KOPT-K1 (cell line): ENCODE data around the gene TOMM6.

Experiments used
- H3K27ac ChIP-seq: fragments of 200-600 bp; sonication (generic); 2 replicates; pipeline ENCODE4 v1.5.1; 2016; ENCODE audit warnings: antibody characterized with exemption, mild to moderate bottlenecking, low read depth, low read length; ENCODE audit not compliant: poor library complexity, severe bottlenecking
- H3K36me3 ChIP-seq: fragments of 200-600 bp; sonication (generic); 2 replicates; pipeline ENCODE4 v1.5.1; 2017; ENCODE audit warnings: antibody characterized with exemption, mild to moderate bottlenecking, low read length, moderate library complexity; ENCODE audit not compliant: insufficient read depth
- H3K9me3 ChIP-seq: fragments of 200-600 bp; sonication (generic); 2 replicates; pipeline ENCODE4 v1.5.1; 2017; ENCODE audit warnings: antibody characterized with exemption, low read length, mild to moderate bottlenecking; ENCODE audit not compliant: insufficient read depth, poor library complexity, severe bottlenecking

The TOMM6 gene

GRCh38 chr6:41821266-41821665 lies 33.8 kb downstream of the TOMM6 start:
- no peak overlapping the region for H3K27ac ChIP-seq
- no peaks in the 10 kb centered on the region for H3K9me3 ChIP-seq
- peaks cover 18% of the 10 kb centered on the region; the same call in 1 of the 2 replicates for H3K36me3 ChIP-seq

- Histone ChIP-seq H3K27ac (no peak overlapping the region), H3K9me3 (no peaks in the 10 kb centered on the region), H3K36me3 (peaks cover 18% of the 10 kb centered on the region; the same call in 1 of the 2 replicates)
These were observed 34.5 kb downstream of the TOMM6 start for GRCh38 chr6:41822021-41822420.

DNA sequence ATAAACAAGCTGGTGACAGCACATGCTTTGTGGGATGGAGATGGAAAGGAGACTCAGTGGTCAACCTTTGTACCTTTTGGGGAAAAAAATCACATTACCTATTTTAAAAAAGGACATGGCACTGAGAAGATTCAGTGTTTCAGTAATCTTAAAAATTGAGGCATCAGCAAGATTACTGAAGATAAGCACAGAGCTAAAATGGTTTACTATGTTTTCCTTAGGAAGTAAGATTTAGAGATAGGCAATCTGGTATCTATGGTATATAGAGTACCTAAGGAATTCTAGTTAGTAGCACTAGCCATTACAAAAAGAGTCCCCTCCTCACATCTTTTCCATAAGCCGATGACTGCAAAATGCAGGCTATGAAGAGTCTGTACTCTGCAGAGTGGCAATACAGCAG lies 35.7 kb downstream of the TOMM6 start:
- H3K36me3 ChIP-seq = peaks cover 18% of the 10 kb centered on the region; the same call in 1 of the 2 replicates
- no peaks in the 10 kb centered on the region for H3K9me3 ChIP-seq
- no peak overlapping the region for H3K27ac ChIP-seq

DNA sequence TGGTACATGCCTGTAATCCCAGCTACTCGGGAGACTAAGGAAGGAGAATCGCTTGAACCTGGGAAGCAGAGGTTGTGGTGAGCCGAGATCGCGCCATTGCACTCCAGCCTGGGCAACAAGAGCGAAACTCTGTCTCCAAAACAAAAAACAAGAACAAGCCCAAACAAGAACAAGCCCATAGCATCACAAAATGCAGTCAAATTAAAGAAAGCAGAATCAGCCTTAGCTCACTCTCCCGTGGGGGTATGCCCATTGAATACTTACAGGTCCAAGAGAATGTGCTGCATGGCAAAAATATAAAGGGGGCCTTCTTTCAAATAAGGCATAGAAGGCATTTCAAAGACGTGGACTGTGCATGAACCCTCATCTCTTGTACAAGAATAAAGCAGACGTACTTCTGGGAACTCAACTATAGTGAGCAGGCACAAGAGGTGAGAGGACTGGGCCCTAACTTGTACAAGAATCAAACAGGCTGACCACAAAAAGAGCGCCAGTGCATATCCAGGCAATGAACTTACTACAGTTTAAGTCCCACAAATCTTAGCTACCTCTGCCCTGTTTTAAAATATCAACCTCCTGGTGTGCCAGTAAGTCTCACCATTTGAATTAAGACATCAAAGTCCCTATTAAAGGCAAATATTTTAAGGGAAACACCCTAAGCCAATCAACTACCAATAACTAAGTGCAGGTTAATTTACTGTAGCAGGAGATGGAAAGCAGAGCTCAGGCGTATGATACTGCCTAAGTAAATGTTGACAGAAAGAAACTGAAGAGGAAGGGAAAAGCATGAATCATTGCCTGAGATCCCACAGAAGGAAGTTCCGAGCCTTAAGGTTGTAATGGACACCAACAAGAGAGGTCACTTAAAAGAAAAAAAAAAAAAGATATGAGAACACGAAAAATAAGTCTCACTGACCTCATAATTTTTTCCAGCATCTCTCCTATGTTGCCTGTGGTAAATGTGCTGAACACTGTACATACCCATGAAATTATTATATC lies 37.4 kb downstream of the TOMM6 start:
- Histone ChIP-seq H3K36me3 (peaks cover 22% of the 10 kb centered on the region), H3K9me3 (no peaks in the 10 kb centered on the region), H3K27ac (no peak overlapping the region)

DNA sequence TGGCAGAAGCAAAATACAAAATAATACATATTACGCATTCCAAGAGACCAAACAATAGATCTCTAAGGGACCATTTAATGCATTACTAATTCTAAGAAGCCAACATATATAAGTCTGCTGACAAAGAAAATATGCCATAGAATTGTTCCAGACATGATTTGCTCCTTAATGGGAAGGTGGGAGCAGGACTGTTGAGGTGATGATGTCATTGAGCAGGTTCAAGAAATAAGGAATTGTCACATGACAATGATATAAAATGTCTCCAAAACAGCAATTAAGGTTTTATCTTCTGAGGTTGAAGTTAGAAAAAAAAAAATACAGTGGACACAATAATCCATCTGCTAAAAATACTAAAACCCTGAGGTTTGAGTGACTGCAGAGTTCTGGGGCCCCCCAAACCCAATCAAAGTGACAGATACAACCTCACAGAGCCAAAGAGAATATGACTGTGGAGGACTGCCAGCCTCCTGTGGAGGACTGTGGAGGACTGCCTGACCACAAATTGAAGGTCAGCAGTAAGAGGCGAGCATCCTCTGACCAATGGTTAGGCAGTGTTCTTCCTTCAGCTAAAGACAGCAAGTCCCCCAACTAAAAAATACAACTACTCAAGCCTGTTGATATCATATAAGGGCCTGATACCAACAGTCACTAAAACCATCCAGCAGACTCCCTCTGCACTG lies 39.0 kb downstream of the TOMM6 start:
- H3K27ac ChIP-seq = no peak overlapping the region
- peaks cover 17% of the 10 kb centered on the region for H3K36me3 ChIP-seq
- H3K9me3 ChIP-seq = no peaks in the 10 kb centered on the region

- Histone ChIP-seq H3K9me3 (no peaks in the 10 kb centered on the region), H3K36me3 (peaks cover 17% of the 10 kb centered on the region), H3K27ac (no peak overlapping the region)
These were observed 44.8 kb downstream of the TOMM6 start for GRCh38 chr6:41832263-41832662.

DNA sequence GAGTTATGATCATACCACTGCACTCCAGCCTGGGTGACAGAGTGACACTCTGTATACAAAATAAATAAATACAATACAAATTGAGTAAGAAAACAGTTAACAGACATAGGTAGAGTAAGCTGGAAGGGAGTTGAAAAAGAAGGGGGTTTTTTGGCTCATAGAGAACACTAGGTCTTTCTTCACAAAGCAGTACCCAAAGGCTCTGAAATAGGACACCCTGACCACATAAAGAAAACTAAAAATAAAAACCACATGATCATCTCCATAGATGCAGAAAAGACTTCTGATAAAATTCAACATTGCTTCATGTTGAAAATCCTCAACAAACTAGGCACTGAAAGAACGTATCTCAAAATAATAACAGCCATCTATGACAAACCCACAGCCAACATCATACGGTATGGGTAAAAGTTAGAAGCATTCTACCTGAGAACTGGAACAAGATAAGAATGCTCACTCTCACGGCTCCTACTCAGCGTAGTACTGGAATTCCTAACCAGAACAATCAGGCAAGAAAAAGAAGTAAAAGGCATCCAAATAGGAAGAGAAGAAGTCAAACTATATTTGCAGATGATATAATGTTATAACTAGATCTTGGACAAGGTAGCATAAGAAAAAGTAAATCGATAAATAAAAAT lies 48.6 kb downstream of the TOMM6 start:
- Histone ChIP-seq H3K36me3 (peaks cover 13% of the 10 kb centered on the region; the same call in 1 of the 2 replicates), H3K27ac (no peak overlapping the region), H3K9me3 (no peaks in the 10 kb centered on the region)

DNA sequence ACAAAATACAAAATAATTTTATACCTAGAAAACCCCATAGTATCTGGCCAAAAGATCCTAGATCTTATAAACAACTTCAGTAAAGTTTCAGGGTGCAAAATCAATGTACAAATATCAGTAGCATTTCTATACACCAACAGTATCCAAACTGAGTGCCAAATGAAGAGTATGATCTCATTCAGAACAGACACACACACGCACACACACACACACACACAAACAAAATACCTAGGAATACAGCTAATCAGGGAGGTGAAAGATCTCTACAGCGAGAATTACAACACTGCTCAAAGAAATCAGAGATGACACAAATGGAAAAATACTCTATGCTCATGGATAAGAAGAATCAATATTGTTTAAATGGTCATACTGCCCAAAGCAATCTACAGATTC lies 49.2 kb downstream of the TOMM6 start:
- Histone ChIP-seq H3K9me3 (no peaks in the 10 kb centered on the region), H3K27ac (no peak overlapping the region), H3K36me3 (peaks cover 14% of the 10 kb centered on the region; the same call in 1 of the 2 replicates)
